GM10248 (cell line): ENCODE measurements around the gene RPL3.
"Not testable (repeated sequence)": the region's sequence is repeated elsewhere in the genome, so short reads cannot be mapped to it uniquely, and the experiment has no call there.

ENCODE experiments used
- CTCF ChIA-PET: fragments of 300-600 bp; sonication (Branson Sonifier 250); formaldehyde crosslinking; extraction: SDS; loops from one replicate; lab custom pipeline; 2021; ENCODE audit warnings: antibody characterized with exemption; lab: Yijun Ruan, JAX
- POLR2A ChIA-PET: fragments of 350-650 bp; sonication (Branson Sonifier 250); formaldehyde crosslinking; extraction: SDS; loops from one replicate; lab custom pipeline; 2020; ENCODE audit warnings: antibody characterized with exemption; lab: Yijun Ruan, JAX
- DNase-seq: peaks from one replicate; pipeline ENCODE4 v3.0.0; 2012; ENCODE audit errors: extremely low spot score
- TF ChIP-seq, protein P1 (sequence below): IDR thresholded peaks from 2 replicates; pipeline ENCODE4 v1.5.1; 2012; ENCODE audit warnings: mild to moderate bottlenecking, low read depth; ENCODE audit errors: extremely low read depth, missing control alignments, control extremely low read depth

RPL3 gene

DNA sequence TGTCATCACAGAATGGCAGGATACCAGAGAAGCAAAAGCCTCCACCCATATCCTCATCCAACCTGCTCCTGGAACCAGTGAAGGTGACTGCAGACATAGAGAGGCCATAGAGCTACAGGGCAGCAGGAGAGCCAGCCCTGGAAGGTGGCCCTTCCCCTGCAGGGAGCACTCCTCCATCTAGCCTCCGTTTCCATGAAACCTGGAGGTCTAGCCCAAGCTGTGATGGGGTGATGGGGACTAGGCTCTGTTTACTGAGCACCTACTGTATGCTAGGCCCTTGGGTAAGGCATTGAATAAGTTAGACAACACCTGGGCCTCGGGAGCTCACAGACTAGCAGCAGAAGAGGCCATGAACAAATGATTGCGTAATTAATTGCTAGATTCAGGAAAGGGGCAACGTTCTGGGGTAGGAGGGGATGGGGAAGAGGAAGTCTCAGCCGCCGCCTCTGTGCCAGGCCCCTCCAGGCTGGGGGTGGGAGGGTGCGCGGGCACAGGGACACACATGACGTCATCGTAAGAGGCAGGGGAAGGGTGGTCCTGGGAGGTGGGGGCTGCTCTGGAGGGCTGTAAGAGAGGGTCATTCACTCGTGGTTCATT lies 29.6 kb upstream of the RPL3 start:
- POLR2A ChIA-PET, result interaction anchor here (0.5 to 1.7 kb wide), 2 partner anchors 20 to 29 kb away, joined by 3 to 6 read pairs; partner anchors contain the start of gene RPL3
- DNase-seq, result peak; percentile 12
- CTCF ChIA-PET, result interaction anchor here (0.8 kb wide), 1 partner anchor 32 kb away, joined by 3 read pairs; no protein-coding TSS in a partner anchor
- TF ChIP-seq, protein P1, sequence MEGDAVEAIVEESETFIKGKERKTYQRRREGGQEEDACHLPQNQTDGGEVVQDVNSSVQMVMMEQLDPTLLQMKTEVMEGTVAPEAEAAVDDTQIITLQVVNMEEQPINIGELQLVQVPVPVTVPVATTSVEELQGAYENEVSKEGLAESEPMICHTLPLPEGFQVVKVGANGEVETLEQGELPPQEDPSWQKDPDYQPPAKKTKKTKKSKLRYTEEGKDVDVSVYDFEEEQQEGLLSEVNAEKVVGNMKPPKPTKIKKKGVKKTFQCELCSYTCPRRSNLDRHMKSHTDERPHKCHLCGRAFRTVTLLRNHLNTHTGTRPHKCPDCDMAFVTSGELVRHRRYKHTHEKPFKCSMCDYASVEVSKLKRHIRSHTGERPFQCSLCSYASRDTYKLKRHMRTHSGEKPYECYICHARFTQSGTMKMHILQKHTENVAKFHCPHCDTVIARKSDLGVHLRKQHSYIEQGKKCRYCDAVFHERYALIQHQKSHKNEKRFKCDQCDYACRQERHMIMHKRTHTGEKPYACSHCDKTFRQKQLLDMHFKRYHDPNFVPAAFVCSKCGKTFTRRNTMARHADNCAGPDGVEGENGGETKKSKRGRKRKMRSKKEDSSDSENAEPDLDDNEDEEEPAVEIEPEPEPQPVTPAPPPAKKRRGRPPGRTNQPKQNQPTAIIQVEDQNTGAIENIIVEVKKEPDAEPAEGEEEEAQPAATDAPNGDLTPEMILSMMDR, result no peak

DNA sequence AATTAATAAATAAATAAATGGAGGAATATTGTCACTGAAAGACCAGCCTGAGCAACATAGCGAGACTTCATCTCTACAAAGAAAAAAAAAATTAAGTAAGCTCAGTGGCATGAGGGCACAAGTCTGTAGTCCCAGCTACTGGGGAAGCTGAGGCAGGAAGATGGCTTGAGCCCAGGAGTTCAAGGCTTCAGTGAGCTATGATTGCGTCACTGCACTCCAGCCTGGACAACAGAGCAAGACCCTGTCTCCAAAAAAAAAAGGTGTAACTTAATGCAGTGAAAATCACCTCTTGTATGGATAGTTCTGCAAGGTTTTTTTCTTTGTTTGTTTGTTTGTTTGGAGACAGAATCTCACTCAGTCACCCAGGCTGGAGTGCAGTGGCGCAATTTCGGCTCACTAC lies 25.8 kb upstream of the RPL3 start:
- DNase-seq, result no peak
- POLR2A ChIA-PET, result interaction anchor here (0.7 kb wide), 1 partner anchor 431 kb away, joined by 6 read pairs; no protein-coding TSS in a partner anchor
- CTCF ChIA-PET, result interaction anchor here (0.9 to 1.6 kb wide), 4 partner anchors 14 to 184 kb away, joined by 3 to 6 read pairs (median 3); no protein-coding TSS in a partner anchor
- TF ChIP-seq, protein P1, result no peak

DNA sequence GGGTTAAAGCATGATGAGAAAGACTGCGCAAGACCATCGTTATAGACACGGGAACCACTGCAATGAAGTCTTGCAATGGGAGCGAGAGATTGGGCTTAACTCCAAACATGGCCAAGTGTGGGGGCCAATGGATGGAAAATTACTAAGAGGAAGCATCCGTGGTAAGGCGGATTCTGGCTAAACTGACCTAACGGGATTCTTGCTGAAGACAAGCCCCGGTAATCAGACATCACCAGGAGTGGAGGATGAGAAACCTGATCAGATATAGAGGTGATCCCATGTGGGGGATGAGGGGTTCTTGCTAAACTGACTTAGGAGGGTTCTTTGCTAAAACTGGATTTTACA lies 24.6 kb upstream of the RPL3 start:
- TF ChIP-seq, protein P1, result no peak
- DNase-seq, result no peak
- ChIA-PET POLR2A (interaction anchor here (0.6 to 1.0 kb wide), 2 partner anchors 24 to 25 kb away, joined by 3 to 4 read pairs; no protein-coding TSS in a partner anchor), CTCF (interaction anchor here (1.0 to 2.6 kb wide), 18 partner anchors 10 to 216 kb away, joined by 3 to 41 read pairs (median 4); partner anchors contain the start of gene RPL3)

DNA sequence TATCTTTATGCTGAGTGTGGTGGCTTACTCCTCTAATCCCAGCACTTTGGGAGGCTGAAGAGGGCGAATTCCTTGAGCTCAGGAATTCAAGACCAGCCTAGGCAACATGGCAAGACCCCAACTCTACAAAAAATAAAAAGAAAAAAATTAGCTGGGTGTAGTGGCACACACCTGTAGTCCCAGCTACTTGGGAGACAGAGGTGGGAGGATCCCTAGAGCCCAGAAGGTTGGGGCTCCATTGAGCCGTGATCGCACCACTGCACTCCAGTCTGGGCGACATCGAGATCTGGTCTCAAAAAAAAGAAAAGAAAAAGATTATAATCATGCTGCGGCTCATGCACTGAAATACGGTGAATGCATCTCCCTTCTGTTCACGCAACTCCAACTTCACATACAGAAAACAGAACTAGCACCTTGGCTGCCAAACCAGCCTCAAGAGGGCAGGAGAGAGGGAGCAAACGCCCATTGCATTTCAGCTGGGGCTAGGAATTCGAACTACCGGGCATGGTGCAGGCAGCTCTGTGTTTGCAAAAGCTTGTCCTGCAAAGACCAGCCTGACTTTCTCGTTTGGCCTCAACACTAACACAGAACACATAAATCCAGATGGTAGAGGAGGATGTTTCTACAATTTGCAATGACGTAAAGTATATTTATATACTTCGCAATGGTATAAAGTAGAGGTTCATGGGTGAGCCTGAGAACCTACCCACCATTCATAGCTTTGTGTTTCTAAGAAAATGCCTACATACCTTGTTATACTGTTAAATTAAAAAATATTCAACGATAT lies 24.0 kb upstream of the RPL3 start:
- ChIA-PET CTCF (interaction anchor here (0.8 to 2.6 kb wide), 20 partner anchors 10 to 216 kb away, joined by 3 to 41 read pairs (median 4); partner anchors contain the start of gene RPL3), POLR2A (interaction anchor here (0.6 to 1.0 kb wide), 2 partner anchors 24 to 25 kb away, joined by 3 to 4 read pairs; no protein-coding TSS in a partner anchor)
- peak; percentile 73 for DNase-seq
- TF ChIP-seq, protein P1, result peak; percentile 58

DNA sequence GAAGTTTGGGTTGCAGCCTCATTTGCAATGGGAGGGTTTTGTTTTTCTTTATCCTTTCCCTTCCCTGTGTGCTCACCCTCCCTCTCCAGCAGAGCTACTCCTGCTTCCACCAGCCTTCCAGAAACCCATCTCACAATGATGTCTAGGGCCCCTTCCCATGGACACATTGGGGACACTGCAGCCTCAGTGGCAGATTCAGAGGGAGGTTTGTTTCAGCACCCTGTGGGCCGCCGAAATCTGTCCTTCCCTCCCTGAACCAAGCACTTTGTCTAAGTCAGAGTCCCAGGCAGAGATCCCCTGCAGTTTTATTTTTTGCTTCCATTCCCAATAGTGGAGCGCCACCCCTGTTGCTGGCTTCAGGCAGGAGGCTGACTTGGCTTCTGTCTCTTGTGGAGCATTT lies 21.8 kb upstream of the RPL3 start:
- TF ChIP-seq, protein P1, result no peak
- ChIA-PET CTCF (no interaction called here), POLR2A (no interaction called here)
- no peak for DNase-seq

DNA sequence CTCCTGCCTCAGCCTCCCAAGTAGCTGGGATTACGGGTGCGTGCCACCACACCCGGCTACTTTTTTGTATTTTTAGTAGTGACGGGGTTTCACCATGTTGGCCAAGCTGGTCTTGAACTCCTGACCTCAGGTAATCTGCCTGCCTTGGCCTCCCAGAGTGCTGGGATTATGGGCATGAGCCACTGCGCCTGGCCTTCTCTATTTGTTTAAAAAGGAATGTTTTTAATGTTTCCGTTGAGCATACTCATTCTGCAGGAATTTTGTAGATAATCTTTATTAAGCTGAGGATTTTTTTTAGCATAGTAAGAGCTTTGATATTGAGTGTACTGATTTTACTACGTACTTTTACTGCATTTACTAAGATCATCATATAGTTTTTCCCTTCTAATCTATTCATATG lies 20.4 kb upstream of the RPL3 start:
- CTCF ChIA-PET, result interaction anchor here (1.0 to 1.3 kb wide), 2 partner anchors 10 to 175 kb away, joined by 3 read pairs; no protein-coding TSS in a partner anchor
- POLR2A ChIA-PET, DNase-seq: not testable (repeated sequence)

DNA sequence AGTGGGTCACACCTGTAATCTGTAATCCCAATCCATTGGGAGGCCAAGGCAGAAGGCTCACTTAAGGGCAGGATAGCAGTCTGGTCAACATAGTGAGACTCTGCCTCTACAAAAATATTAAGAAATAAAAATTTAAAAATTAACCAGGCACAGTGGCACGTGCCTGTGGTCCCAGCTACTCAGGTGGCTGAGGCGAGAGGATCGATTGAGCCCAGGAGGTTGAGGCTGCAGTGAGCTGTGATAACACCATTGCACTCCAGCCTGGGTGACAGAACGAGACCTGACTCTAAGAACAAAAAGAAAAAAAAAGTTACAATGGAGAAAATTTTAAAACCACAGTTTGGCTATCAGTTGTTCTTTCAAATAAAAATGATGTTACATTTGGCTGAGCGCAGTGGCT lies 17.0 kb upstream of the RPL3 start:
- ChIA-PET POLR2A (no interaction called here), CTCF (no interaction called here)
- DNase-seq, result no peak
- TF ChIP-seq, protein P1, result no peak
